Loucy (cell line): ENCODE data around the gene E2F8.

ENCODE experiments used
- EZH2phosphoT487 ChIP-seq: fragments of 200-600 bp; IDR thresholded peaks from 2 replicates; pipeline ENCODE4 v1.6.1; 2018; ENCODE audit warnings: antibody characterized with exemption, mild to moderate bottlenecking, moderate library complexity, borderline replicate concordance
- TF ChIP-seq, protein P1 (sequence below): fragments of 200-600 bp; sonication (generic); conservative IDR thresholded peaks from 2 replicates; pipeline ENCODE4 v1.5.1; 2014; ENCODE audit warnings: mild to moderate bottlenecking, antibody characterized with exemption, low read length

DNA sequence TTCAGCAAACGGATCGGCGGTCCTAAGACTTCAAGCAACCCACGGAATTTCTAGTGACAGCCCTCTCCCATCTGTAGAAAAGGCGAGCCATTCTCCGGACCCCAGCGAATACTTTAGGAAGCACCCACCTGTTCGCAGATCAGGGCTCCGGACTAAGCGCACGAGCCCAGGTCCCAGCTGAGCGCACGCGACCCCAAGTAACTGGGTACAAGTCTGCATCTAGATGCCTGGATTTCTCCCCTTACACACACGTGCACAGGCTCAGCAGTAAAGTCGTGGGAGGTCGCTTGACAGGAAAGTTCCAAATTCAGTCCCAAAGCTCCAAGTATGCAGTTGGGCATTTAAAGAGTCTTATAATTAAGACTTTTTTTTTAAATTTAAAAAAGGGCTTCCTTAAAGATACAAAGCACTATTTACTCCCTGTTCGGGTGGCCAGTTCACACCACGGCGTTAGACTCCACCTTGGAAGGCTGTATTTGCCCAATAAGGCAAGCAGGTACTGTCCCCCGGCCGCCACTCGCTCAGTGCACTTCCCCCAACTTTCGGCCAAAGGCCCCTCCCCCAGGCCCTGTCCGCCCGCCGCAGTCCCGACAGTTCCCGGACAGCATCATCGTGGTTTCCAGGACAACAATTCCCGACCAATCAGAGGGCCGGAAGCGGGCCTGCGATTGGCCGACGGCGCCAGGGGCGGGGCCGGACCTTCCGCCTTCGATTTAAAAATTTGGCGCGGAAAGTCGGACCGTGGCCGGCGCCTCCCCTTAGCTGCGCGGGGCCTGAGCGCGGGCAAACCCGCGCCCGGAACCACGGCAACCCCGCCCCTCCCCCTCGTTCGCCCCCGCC, at the start of gene E2F8:
- TF ChIP-seq, protein P1, sequence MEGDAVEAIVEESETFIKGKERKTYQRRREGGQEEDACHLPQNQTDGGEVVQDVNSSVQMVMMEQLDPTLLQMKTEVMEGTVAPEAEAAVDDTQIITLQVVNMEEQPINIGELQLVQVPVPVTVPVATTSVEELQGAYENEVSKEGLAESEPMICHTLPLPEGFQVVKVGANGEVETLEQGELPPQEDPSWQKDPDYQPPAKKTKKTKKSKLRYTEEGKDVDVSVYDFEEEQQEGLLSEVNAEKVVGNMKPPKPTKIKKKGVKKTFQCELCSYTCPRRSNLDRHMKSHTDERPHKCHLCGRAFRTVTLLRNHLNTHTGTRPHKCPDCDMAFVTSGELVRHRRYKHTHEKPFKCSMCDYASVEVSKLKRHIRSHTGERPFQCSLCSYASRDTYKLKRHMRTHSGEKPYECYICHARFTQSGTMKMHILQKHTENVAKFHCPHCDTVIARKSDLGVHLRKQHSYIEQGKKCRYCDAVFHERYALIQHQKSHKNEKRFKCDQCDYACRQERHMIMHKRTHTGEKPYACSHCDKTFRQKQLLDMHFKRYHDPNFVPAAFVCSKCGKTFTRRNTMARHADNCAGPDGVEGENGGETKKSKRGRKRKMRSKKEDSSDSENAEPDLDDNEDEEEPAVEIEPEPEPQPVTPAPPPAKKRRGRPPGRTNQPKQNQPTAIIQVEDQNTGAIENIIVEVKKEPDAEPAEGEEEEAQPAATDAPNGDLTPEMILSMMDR, result no peak
- TF ChIP-seq EZH2phosphoT487, result no peak
